ENCODE measurements around the gene ERO1A. TPM values are rescaled to one million over a fixed set of nuclear protein-coding genes. Genes with fewer than 3 reads are reported as not detected.

The ERO1A gene
- total RNA-seq, 1 donor from 2014 or later, result 31.5 TPM

- no peak for TF ChIP-seq CTCF (IDR thresholded peaks at IDR 0.05)
- ATAC-seq (ENCODE audit: low read depth), result no peak
- H3K36me3 Mint-ChIP-seq (ENCODE audit: low read depth), result no peaks in the 10 kb centered on the region
- intact Hi-C loops (cut with micrococcal nuclease), result no loop called here
- H3K27ac Mint-ChIP-seq, result no peak overlapping the region
- ChIA-PET POLR2A (no interaction called here), CTCF (no interaction called here)
- H3K4me3 Mint-ChIP-seq, result no peak overlapping the region
- DNase-seq, result no peak
- peaks cover 5% of the 10 kb centered on the region for H3K9me3 Mint-ChIP-seq
- peaks cover 2% of the 10 kb centered on the region for H3K27me3 Mint-ChIP-seq
- peaks cover 3% of the 10 kb centered on the region for H3K4me1 Mint-ChIP-seq
Observed at GRCh38 chr14:52598568-52598967, 96.8 kb downstream of the ERO1A start.

- CTCF ChIA-PET, result no interaction called here
- POLR2A ChIA-PET, result no interaction called here
- H3K36me3 Mint-ChIP-seq (ENCODE audit: low read depth), result no peaks in the 10 kb centered on the region
- ATAC-seq (ENCODE audit: low read depth) (no peak), DNase-seq (no peak)
- no peak overlapping the region for H3K27ac Mint-ChIP-seq
- intact Hi-C loops (cut with micrococcal nuclease), result no loop called here
- peaks cover 2% of the 10 kb centered on the region for H3K27me3 Mint-ChIP-seq
- peaks cover 5% of the 10 kb centered on the region for H3K9me3 Mint-ChIP-seq
- TF ChIP-seq CTCF (IDR thresholded peaks at IDR 0.05), result no peak
- no peak overlapping the region for H3K4me3 Mint-ChIP-seq
- no peaks in the 10 kb centered on the region for H3K4me1 Mint-ChIP-seq
Observed at GRCh38 chr14:52596861-52597260, 98.5 kb downstream of the ERO1A start.

- Mint-ChIP-seq H3K27me3 (peaks cover 2% of the 10 kb centered on the region), H3K36me3 (ENCODE audit: low read depth) (no peaks in the 10 kb centered on the region), H3K4me3 (no peak overlapping the region), H3K9me3 (peaks cover 5% of the 10 kb centered on the region), H3K27ac (no peak overlapping the region), H3K4me1 (no peaks in the 10 kb centered on the region)
- DNase-seq (no peak), ATAC-seq (ENCODE audit: low read depth) (no peak)
- CTCF ChIA-PET, result no interaction called here
- no peak for TF ChIP-seq CTCF (IDR thresholded peaks at IDR 0.05)
- intact Hi-C loops (cut with micrococcal nuclease), result no loop called here
- POLR2A ChIA-PET, result no interaction called here
Observed at GRCh38 chr14:52596320-52596719, 99.0 kb downstream of the ERO1A start.

GRCh38 chr14:52590318-52590717 is 105.0 kb downstream of the ERO1A start:
- H3K4me1 Mint-ChIP-seq, result no peaks in the 10 kb centered on the region
- DNase-seq, result no peak
- H3K27ac Mint-ChIP-seq, result no peak overlapping the region

More at GRCh38 chr14:52590318-52590717, 105.0 kb downstream of the ERO1A start:
- ChIA-PET CTCF (no interaction called here), POLR2A (no interaction called here)
- no peak overlapping the region for H3K4me3 Mint-ChIP-seq
- peaks cover 2% of the 10 kb centered on the region for H3K27me3 Mint-ChIP-seq
- peaks cover 5% of the 10 kb centered on the region for H3K9me3 Mint-ChIP-seq
- ATAC-seq (ENCODE audit: low read depth), result no peak
- H3K36me3 Mint-ChIP-seq (ENCODE audit: low read depth), result no peaks in the 10 kb centered on the region
- intact Hi-C loops (cut with micrococcal nuclease), result no loop called here
- no peak for TF ChIP-seq CTCF (IDR thresholded peaks at IDR 0.05)

Other genes starting within 250 kb of the ERO1A start
- 1.9 and 3.9 TPM in 2 replicates for gene TXNDC16, start 143.1 kb downstream of the ERO1A start, total RNA-seq
- gene GPR137C, start 142.7 kb downstream of the ERO1A start, total RNA-seq, result 0.05 and 0.16 TPM in 2 replicates
- 94.8 and 97.6 TPM in 2 replicates for gene PSMC6, start 11.6 kb upstream of the ERO1A start, total RNA-seq
- 13.1 and 13.5 TPM in 2 replicates for gene STYX, start 34.6 kb upstream of the ERO1A start, total RNA-seq
- gene GNPNAT1, start 96.0 kb upstream of the ERO1A start, total RNA-seq, result 9.7 and 11.4 TPM in 2 replicates